ENCODE measurements around the gene CDK3. TPM values are rescaled to one million over a fixed set of nuclear protein-coding genes. Genes with fewer than 3 reads are reported as not detected.

The CDK3 gene
- total RNA-seq, 2 experiments from 2014 or later: 7.3 to 12.8 TPM

- H3K36me3 ChIP-seq (ENCODE audit: insufficient read depth, low read length): peaks cover 12% of the 10 kb centered on the region; the same call in 1 of the 2 replicates
- ChIA-PET POLR2A (no interaction called here), CTCF (ENCODE audit: unreplicated experiment) (interaction anchor here (0.6 kb wide), 1 partner anchor 14 kb away, joined by 6 read pairs; no protein-coding TSS in a partner anchor)
- no peak overlapping the region for H2AFZ ChIP-seq (ENCODE audit: low read length)
- H3K79me2 ChIP-seq (ENCODE audit: insufficient read depth, low read depth, low read length): no peaks in the 10 kb centered on the region
- no peaks in the 10 kb centered on the region for H3K9me2 ChIP-seq (ENCODE audit: insufficient read depth, low read length)
- H3K4me3 ChIP-seq (ENCODE audit: low read depth, low read length, poor library complexity, severe bottlenecking): no peak overlapping the region
- TF ChIP-seq CTCF (conservative IDR thresholded peaks at IDR 0.05; ENCODE audit: low read length) (no peak), EZH2phosphoT487 (IDR thresholded peaks at IDR 0.05; ENCODE audit: borderline replicate concordance, low read depth, low read length) (no peak)
- no peaks in the 10 kb centered on the region for H4K20me1 ChIP-seq (ENCODE audit: insufficient read depth, low read length)
- no peak overlapping the region for H3K27ac ChIP-seq (ENCODE audit: low read depth, low read length, poor library complexity, severe bottlenecking)
- BruUV-seq (replicated peaks): no TSS peak
- H3K4me1 ChIP-seq (ENCODE audit: insufficient read depth, low read length, poor library complexity, severe bottlenecking): no peaks in the 10 kb centered on the region
- H3K4me2 ChIP-seq (ENCODE audit: low read length): no peak overlapping the region
- intact Hi-C loops (cut with micrococcal nuclease; ENCODE audit: unreplicated experiment): loop anchor here (5.0 kb wide), 1 partner anchor 151 kb away; the partner anchor contains the start of gene WBP2
- no peak for DNase-seq (ENCODE audit: low spot score)
- no peaks in the 10 kb centered on the region for H3K9me3 ChIP-seq (ENCODE audit: low read length)
These were observed 7.2 kb downstream of the CDK3 start for GRCh38 chr17:76007850-76008165.

GRCh38 chr17:76008208-76008607 lies 7.6 kb downstream of the CDK3 start:
- TF ChIP-seq CTCF (conservative IDR thresholded peaks at IDR 0.05; ENCODE audit: low read length) (no peak), EZH2phosphoT487 (IDR thresholded peaks at IDR 0.05; ENCODE audit: borderline replicate concordance, low read depth, low read length) (no peak)
- DNase-seq (ENCODE audit: low spot score): no peak
- H2AFZ ChIP-seq (ENCODE audit: low read length): no peak overlapping the region
- BruUV-seq (replicated peaks): no TSS peak
- peaks cover 12% of the 10 kb centered on the region; the same call in 1 of the 2 replicates for H3K36me3 ChIP-seq (ENCODE audit: insufficient read depth, low read length)
- H3K9me3 ChIP-seq (ENCODE audit: low read length): no peaks in the 10 kb centered on the region
- POLR2A ChIA-PET: interaction anchor here (0.6 kb wide), 1 partner anchor 101 kb away, joined by 5 read pairs; no protein-coding TSS in a partner anchor
- CTCF ChIA-PET (ENCODE audit: unreplicated experiment): interaction anchor here (1.2 kb wide), 1 partner anchor 103 kb away, joined by 3 read pairs; no protein-coding TSS in a partner anchor
- H3K4me3 ChIP-seq (ENCODE audit: low read depth, low read length, poor library complexity, severe bottlenecking): no peak overlapping the region
- H4K20me1 ChIP-seq (ENCODE audit: insufficient read depth, low read length): no peaks in the 10 kb centered on the region
- intact Hi-C loops (cut with micrococcal nuclease; ENCODE audit: unreplicated experiment): loop anchor here (5.0 kb wide), 1 partner anchor 151 kb away; the partner anchor contains the start of gene WBP2
- no peak overlapping the region for H3K27ac ChIP-seq (ENCODE audit: low read depth, low read length, poor library complexity, severe bottlenecking)
- no peaks in the 10 kb centered on the region for H3K9me2 ChIP-seq (ENCODE audit: insufficient read depth, low read length)
- H3K4me2 ChIP-seq (ENCODE audit: low read length): no peak overlapping the region
- no peaks in the 10 kb centered on the region for H3K79me2 ChIP-seq (ENCODE audit: insufficient read depth, low read depth, low read length)
- no peaks in the 10 kb centered on the region for H3K4me1 ChIP-seq (ENCODE audit: insufficient read depth, low read length, poor library complexity, severe bottlenecking)

- POLR2A ChIA-PET: interaction anchor here (0.6 kb wide), 1 partner anchor 101 kb away, joined by 5 read pairs; no protein-coding TSS in a partner anchor
- H3K79me2 ChIP-seq (ENCODE audit: insufficient read depth, low read depth, low read length): no peaks in the 10 kb centered on the region
- H3K4me3 ChIP-seq (ENCODE audit: low read depth, low read length, poor library complexity, severe bottlenecking): no peak overlapping the region
- no peaks in the 10 kb centered on the region for H3K9me2 ChIP-seq (ENCODE audit: insufficient read depth, low read length)
- no peak overlapping the region for H2AFZ ChIP-seq (ENCODE audit: low read length)
- H3K4me1 ChIP-seq (ENCODE audit: insufficient read depth, low read length, poor library complexity, severe bottlenecking): peaks cover 2% of the 10 kb centered on the region
- intact Hi-C loops (cut with micrococcal nuclease; ENCODE audit: unreplicated experiment): loop anchor here (5.0 kb wide), 1 partner anchor 152 kb away; the partner anchor contains the start of gene WBP2
- DNase-seq (ENCODE audit: low spot score): no peak
- no peaks in the 10 kb centered on the region for H3K9me3 ChIP-seq (ENCODE audit: low read length)
- no peak overlapping the region for H3K27ac ChIP-seq (ENCODE audit: low read depth, low read length, poor library complexity, severe bottlenecking)
- no TSS peak for BruUV-seq (replicated peaks)
- no peak overlapping the region for H3K4me2 ChIP-seq (ENCODE audit: low read length)
- H3K36me3 ChIP-seq (ENCODE audit: insufficient read depth, low read length): peaks cover 12% of the 10 kb centered on the region; the same call in 1 of the 2 replicates
- CTCF ChIA-PET (ENCODE audit: unreplicated experiment): interaction anchor here (1.2 kb wide), 1 partner anchor 104 kb away, joined by 3 read pairs; no protein-coding TSS in a partner anchor
- TF ChIP-seq EZH2phosphoT487 (IDR thresholded peaks at IDR 0.05; ENCODE audit: borderline replicate concordance, low read depth, low read length) (no peak), CTCF (conservative IDR thresholded peaks at IDR 0.05; ENCODE audit: low read length) (no peak)
- H4K20me1 ChIP-seq (ENCODE audit: insufficient read depth, low read length): no peaks in the 10 kb centered on the region
These were observed 8.2 kb downstream of the CDK3 start for GRCh38 chr17:76008630-76009425.
